ENCODE results near the gene NAA20. TPM values are rescaled to one million over a fixed set of nuclear protein-coding genes. Genes with fewer than 3 reads are reported as not detected.

NAA20 gene
- total RNA-seq, 1 experiment from 2014 or later: 31.0 TPM

- TF ChIP-seq CTCF (IDR thresholded peaks at IDR 0.05; ENCODE audit: unreplicated experiment): no peak
- H3K36me3 Mint-ChIP-seq (ENCODE audit: insufficient read depth, unreplicated experiment): peaks cover 4% of the 10 kb centered on the region
- no peaks in the 10 kb centered on the region for H3K27me3 Mint-ChIP-seq (ENCODE audit: unreplicated experiment)
- no peak for DNase-seq
- intact Hi-C loops (cut with micrococcal nuclease; ENCODE audit: unreplicated experiment): no loop called here
- no peaks in the 10 kb centered on the region for H3K9me3 Mint-ChIP-seq (ENCODE audit: low read depth, unreplicated experiment)
- peaks cover 9% of the 10 kb centered on the region for H3K4me1 Mint-ChIP-seq (ENCODE audit: low read depth, unreplicated experiment)
- BruUV-seq (replicated peaks): no TSS peak
- no peak overlapping the region for H3K4me3 Mint-ChIP-seq (ENCODE audit: low read depth, unreplicated experiment)
- CTCF ChIA-PET: no interaction called here
- H3K27ac Mint-ChIP-seq (ENCODE audit: unreplicated experiment): no peak overlapping the region
These were observed 5.3 kb downstream of the NAA20 start for GRCh38 chr20:20022498-20022897.

- BruUV-seq (replicated peaks): no TSS peak
- no peak for TF ChIP-seq CTCF (IDR thresholded peaks at IDR 0.05; ENCODE audit: unreplicated experiment)
- no peak overlapping the region for H3K27ac Mint-ChIP-seq (ENCODE audit: unreplicated experiment)
- no peak overlapping the region for H3K4me3 Mint-ChIP-seq (ENCODE audit: low read depth, unreplicated experiment)
- no peak for DNase-seq
- no peaks in the 10 kb centered on the region for H3K9me3 Mint-ChIP-seq (ENCODE audit: low read depth, unreplicated experiment)
- no peaks in the 10 kb centered on the region for H3K36me3 Mint-ChIP-seq (ENCODE audit: insufficient read depth, unreplicated experiment)
- intact Hi-C loops (cut with micrococcal nuclease; ENCODE audit: unreplicated experiment): no loop called here
- CTCF ChIA-PET: no interaction called here
- no peaks in the 10 kb centered on the region for H3K27me3 Mint-ChIP-seq (ENCODE audit: unreplicated experiment)
- peaks cover 2% of the 10 kb centered on the region for H3K4me1 Mint-ChIP-seq (ENCODE audit: low read depth, unreplicated experiment)
These were observed 6.2 kb downstream of the NAA20 start for GRCh38 chr20:20023395-20023794.

DNA sequence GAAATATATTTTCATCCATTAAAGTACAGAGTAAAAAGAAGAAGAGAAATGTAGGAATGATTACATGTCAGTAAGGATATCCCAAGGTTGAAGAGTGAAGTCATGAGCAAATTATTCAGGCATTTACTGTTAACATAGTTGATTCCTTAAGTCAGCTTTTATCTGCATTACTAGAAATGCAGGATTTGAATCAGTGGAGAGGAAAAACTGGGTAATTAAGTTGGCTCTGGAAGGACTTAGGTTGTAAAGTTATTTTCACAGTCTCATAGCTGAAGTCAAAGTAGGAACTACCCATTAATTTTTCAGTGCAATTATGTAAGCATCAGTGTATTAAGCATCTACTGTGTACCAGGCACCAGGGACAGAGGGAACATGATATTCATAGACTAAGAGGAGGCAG lies 7.8 kb downstream of the NAA20 start:
- Mint-ChIP-seq H3K27me3 (ENCODE audit: unreplicated experiment) (no peaks in the 10 kb centered on the region), H3K4me3 (ENCODE audit: low read depth, unreplicated experiment) (no peak overlapping the region), H3K27ac (ENCODE audit: unreplicated experiment) (no peak overlapping the region), H3K4me1 (ENCODE audit: low read depth, unreplicated experiment) (no peaks in the 10 kb centered on the region), H3K36me3 (ENCODE audit: insufficient read depth, unreplicated experiment) (no peaks in the 10 kb centered on the region), H3K9me3 (ENCODE audit: low read depth, unreplicated experiment) (no peaks in the 10 kb centered on the region)
- no TSS peak for BruUV-seq (replicated peaks)
- DNase-seq: no peak
- TF ChIP-seq CTCF (IDR thresholded peaks at IDR 0.05; ENCODE audit: unreplicated experiment): no peak
- intact Hi-C loops (cut with micrococcal nuclease; ENCODE audit: unreplicated experiment): no loop called here
- CTCF ChIA-PET: no interaction called here

GRCh38 chr20:20027284-20027683 lies 10.1 kb downstream of the NAA20 start:
- BruUV-seq (replicated peaks): no TSS peak
- Mint-ChIP-seq H3K27ac (ENCODE audit: unreplicated experiment) (no peak overlapping the region), H3K4me3 (ENCODE audit: low read depth, unreplicated experiment) (no peak overlapping the region), H3K9me3 (ENCODE audit: low read depth, unreplicated experiment) (no peaks in the 10 kb centered on the region), H3K27me3 (ENCODE audit: unreplicated experiment) (no peaks in the 10 kb centered on the region), H3K4me1 (ENCODE audit: low read depth, unreplicated experiment) (no peaks in the 10 kb centered on the region), H3K36me3 (ENCODE audit: insufficient read depth, unreplicated experiment) (no peaks in the 10 kb centered on the region)
- no peak for TF ChIP-seq CTCF (IDR thresholded peaks at IDR 0.05; ENCODE audit: unreplicated experiment)
- CTCF ChIA-PET: no interaction called here
- no peak for DNase-seq
- intact Hi-C loops (cut with micrococcal nuclease; ENCODE audit: unreplicated experiment): no loop called here

GRCh38 chr20:20031790-20032189 lies 14.6 kb downstream of the NAA20 start:
- TF ChIP-seq CTCF (IDR thresholded peaks at IDR 0.05; ENCODE audit: unreplicated experiment): no peak
- Mint-ChIP-seq H3K9me3 (ENCODE audit: low read depth, unreplicated experiment) (no peaks in the 10 kb centered on the region), H3K27me3 (ENCODE audit: unreplicated experiment) (no peaks in the 10 kb centered on the region), H3K4me3 (ENCODE audit: low read depth, unreplicated experiment) (no peak overlapping the region), H3K27ac (ENCODE audit: unreplicated experiment) (no peak overlapping the region), H3K4me1 (ENCODE audit: low read depth, unreplicated experiment) (no peaks in the 10 kb centered on the region), H3K36me3 (ENCODE audit: insufficient read depth, unreplicated experiment) (no peaks in the 10 kb centered on the region)
- DNase-seq: no peak
- no TSS peak for BruUV-seq (replicated peaks)
- intact Hi-C loops (cut with micrococcal nuclease; ENCODE audit: unreplicated experiment): no loop called here
- CTCF ChIA-PET: no interaction called here

Measured in Calu3 (cell line).